Activated CD8-positive, alpha-beta memory T cell treated with anti-CD3 and anti-CD28 coated beads, Interleukin-2, amount 50 U/mL, for 4 hours (primary cell): Measurements from ENCODE around the gene NEUROD2.

Experiments used
- DNase-seq: peaks from one replicate; pipeline ENCODE4 v3.0.0-alpha.2; 2020

The NEUROD2 gene

GRCh38 chr17:39578272-39578671, 29.4 kb downstream of the NEUROD2 start:
- no peak for DNase-seq

- no peak for DNase-seq
Observed at GRCh38 chr17:39576187-39576586, 31.5 kb downstream of the NEUROD2 start.

GRCh38 chr17:39573447-39574298, 34.0 kb downstream of the NEUROD2 start:
- DNase-seq = no peak

DNA sequence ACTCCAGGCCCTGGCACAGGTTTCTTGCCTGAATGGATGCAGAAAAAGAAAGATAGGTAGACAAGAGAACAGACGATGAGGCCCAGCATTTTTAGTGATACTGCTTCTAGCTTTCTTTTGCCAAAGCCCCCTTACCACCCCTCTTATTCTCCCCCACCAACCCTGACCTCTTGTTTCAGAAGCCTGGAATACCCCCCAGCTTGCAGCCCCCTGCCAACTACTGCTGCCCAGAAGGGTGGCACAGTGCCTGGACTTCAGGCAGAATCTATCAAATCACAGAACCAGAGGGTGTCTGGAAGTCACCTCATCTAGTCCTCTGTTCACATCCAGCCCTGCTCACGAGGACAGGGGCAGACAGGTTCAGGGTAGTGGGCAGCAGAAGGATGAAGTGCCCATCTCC, 35.6 kb downstream of the NEUROD2 start:
- DNase-seq = no peak

- DNase-seq = no peak
Observed at GRCh38 chr17:39569126-39569525, 38.6 kb downstream of the NEUROD2 start.

- no peak for DNase-seq
Observed at GRCh38 chr17:39568702-39569101, 39.0 kb downstream of the NEUROD2 start.

DNA sequence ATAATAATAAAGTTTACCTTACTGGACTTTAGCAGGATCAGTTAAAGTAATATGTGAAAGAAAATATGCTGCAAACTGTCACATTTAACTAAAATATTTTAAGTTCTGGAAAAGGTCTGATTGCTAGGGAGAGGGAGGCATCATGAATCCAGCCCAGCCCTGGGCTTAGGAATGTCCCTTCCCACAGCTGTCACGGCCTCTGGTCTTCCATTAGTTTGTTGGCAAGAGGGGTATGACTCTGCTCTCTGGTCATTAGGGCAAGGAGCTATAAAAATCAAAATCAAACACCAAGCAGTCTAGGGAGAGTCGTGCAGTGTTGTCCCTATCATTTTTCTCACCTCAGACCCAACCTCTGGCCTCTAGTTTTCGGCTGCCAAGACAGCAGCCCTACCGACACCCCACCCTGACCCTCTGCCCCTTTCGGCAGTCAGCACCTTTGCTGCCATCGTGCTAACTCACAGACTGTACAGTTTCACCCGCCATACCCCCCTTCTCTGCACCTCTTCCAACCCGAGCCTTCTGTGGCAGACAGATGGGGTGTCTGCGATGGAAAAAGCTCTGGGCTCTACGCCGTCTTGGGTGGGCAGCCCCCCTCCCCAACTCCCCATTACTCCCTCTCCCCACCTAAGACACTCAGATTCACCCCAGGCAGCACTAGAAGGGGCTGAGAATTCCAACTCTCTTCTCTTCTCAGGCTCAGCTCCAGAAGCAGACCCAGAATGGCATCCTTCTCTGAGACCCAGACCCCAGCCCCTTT, 41.4 kb downstream of the NEUROD2 start:
- no peak for DNase-seq

DNA sequence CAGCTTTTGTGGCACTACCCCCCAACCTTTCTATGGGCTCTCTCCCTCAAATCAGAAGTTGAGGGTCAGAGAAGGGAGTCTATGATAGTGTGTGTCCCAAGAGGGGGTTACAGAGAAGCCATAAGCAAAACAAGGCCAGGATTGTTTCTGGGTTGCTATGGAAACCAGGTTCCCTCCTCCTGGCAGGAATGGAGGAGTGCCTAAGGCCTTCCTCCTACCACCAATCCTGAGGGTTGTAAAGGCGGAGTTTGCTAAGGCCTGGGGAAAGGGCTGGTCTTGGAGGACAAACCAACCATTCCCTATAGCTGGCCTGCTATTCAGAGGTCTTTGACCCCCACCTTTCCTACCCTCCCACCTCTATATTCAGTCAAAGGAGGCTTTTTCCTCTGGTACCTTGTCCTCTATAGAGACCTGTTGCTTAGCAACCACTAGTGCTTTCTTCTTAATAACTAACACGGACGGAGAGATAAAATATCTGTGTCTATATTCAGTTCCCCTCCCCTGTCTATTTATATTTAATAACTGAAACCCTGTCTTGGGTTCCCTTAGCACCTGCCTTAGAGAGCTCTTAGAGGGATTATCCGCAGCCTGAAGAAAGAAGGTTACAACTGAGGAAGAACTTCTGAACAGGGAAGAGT, 43.4 kb downstream of the NEUROD2 start:
- DNase-seq = no peak

DNA sequence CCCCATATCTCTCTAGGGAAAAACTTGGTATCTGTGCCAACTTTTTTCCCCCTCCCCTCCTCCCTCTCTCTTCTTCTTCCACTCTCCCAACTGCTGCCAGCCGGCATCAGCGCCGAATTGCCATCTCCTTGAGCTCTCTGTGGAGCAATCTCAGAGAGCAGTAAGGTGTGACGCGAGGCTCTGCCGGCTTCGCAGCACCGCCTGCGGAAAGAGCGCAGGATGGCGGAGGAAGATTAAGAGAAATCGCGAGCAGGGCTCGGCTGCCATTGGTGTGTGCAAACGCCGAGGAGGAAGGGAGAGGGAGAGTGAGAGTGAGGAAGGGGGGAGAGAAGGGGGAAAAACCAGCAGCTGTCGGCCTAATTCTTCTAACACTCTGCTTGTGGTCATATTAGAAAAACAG, 44.2 kb downstream of the NEUROD2 start:
- no peak for DNase-seq

- no peak for DNase-seq
Observed at GRCh38 chr17:39562976-39563375, 44.7 kb downstream of the NEUROD2 start.

DNA sequence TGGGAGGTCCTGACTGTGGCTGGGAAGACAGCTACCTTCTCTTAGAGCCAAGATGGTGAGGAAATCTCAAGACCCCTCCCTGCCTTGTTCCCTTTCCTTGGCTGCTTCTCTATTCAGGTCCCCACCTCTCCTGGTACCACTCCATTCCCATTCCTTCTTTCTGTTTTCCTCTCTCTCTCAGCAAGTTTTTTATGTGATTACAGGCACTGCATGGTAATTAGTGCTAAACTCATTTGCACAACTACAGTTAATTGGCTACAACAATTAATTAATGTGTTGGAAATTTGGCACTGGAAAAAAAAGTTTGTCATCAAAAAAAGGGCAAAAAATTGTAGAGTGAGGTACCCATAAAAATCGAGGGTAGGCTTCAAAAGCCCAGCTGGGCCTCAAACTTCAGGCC, 45.3 kb downstream of the NEUROD2 start:
- DNase-seq = no peak

DNA sequence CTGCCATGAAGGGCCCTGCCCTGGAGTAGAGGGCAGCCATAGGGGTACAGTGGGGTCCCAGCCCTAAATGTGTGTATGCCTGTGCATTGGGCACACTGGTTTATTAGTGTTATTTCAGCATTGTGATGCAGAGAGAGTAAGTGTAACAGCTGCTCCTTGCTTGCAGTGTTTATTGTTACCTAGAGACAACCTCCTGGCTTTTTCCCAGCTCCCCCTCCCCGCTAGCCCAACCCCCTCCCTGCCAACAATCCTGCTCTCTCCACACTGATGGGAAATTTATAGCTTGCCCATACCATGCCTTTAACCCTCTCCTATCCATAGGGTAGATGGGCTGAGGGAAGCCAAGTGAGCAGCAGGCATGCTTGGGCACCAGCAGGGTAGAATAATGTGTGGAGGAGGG, 51.3 kb downstream of the NEUROD2 start:
- no peak for DNase-seq

GRCh38 chr17:39555368-39555767, 52.4 kb downstream of the NEUROD2 start:
- DNase-seq = no peak
